ENCODE measurements around the gene NHLH2.

DNA sequence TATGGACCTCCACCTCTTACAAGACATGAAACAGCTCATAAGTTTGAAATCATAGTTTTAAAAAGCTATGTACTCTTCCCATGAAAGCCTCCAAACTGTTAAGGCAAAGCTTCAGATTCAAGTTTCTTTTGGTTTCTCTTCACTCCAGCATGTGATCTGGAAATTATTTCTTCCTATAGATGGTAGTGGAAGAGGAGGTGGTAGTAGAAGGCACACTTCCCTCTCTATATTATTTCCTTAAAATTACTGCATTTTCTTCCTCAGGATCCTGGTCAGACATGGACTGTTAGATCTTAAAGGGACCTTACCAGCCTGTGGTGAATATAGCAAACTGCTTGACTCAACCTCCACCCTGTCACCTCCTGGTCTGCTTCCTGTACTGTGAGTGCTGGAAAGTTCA is 31.9 kb downstream of the NHLH2 start:
- TF ChIP-seq, protein P1, sequence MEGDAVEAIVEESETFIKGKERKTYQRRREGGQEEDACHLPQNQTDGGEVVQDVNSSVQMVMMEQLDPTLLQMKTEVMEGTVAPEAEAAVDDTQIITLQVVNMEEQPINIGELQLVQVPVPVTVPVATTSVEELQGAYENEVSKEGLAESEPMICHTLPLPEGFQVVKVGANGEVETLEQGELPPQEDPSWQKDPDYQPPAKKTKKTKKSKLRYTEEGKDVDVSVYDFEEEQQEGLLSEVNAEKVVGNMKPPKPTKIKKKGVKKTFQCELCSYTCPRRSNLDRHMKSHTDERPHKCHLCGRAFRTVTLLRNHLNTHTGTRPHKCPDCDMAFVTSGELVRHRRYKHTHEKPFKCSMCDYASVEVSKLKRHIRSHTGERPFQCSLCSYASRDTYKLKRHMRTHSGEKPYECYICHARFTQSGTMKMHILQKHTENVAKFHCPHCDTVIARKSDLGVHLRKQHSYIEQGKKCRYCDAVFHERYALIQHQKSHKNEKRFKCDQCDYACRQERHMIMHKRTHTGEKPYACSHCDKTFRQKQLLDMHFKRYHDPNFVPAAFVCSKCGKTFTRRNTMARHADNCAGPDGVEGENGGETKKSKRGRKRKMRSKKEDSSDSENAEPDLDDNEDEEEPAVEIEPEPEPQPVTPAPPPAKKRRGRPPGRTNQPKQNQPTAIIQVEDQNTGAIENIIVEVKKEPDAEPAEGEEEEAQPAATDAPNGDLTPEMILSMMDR (IDR thresholded peaks at IDR 0.05; ENCODE audit: poor library complexity, severe bottlenecking), result no peak
- no peak for TF ChIP-seq POLR2AphosphoS5 (IDR thresholded peaks at IDR 0.05)

Data from neural cell (in vitro differentiated cells).